Osteoblast (primary cell): Measurements from ENCODE around the gene AQP4. TPM values are rescaled to one million over a fixed set of nuclear protein-coding genes. Genes with fewer than 3 reads are reported as not detected.

ENCODE experiments used
- DNase-seq: peaks from one replicate; pipeline ENCODE4 v3.0.0; 2011; ENCODE audit warnings: low spot score, mixed read lengths; ENCODE audit not compliant: insufficient read length; ENCODE audit errors: missing footprints
- H2AFZ ChIP-seq: 2 replicates; pipeline ENCODE4 v1.6.0; 2011; ENCODE audit warnings: mild to moderate bottlenecking, low read length
- H3K27ac ChIP-seq: 2 replicates; pipeline ENCODE4 v1.5.1; 2011; ENCODE audit warnings: mild to moderate bottlenecking, low read depth, low read length, moderate library complexity
- H3K27me3 ChIP-seq: 2 replicates; pipeline ENCODE4 v1.6.0; 2012; ENCODE audit warnings: mild to moderate bottlenecking, control low read depth, inconsistent platforms, low read length, moderate library complexity; ENCODE audit not compliant: insufficient read depth
- H3K36me3 ChIP-seq: 2 replicates; pipeline ENCODE4 v1.5.1; 2011; ENCODE audit warnings: mild to moderate bottlenecking, low read length, control low read depth, moderate library complexity; ENCODE audit not compliant: insufficient read depth
- H3K4me1 ChIP-seq: 2 replicates; pipeline ENCODE4 v1.5.1; 2011; ENCODE audit warnings: mild to moderate bottlenecking, low read length, control low read depth, moderate library complexity; ENCODE audit not compliant: insufficient read depth
- H3K4me2 ChIP-seq: 2 replicates; pipeline ENCODE4 v1.6.0; 2011; ENCODE audit warnings: mild to moderate bottlenecking, low read length; ENCODE audit not compliant: insufficient read depth
- H3K4me3 ChIP-seq: fragments of 200-600 bp; sonication (generic); 3 replicates; pipeline ENCODE4 v1.5.1; 2012; ENCODE audit warnings: mild to moderate bottlenecking, low read length, inconsistent platforms; ENCODE audit not compliant: insufficient read depth
- H3K79me2 ChIP-seq: 2 replicates; pipeline ENCODE4 v1.6.0; 2012; ENCODE audit warnings: mild to moderate bottlenecking, low read length, control low read depth, inconsistent platforms; ENCODE audit not compliant: insufficient read depth
- H3K9me3 ChIP-seq: 2 replicates; pipeline ENCODE4 v1.5.1; 2011; ENCODE audit warnings: low read depth, low read length, control low read depth
- H4K20me1 ChIP-seq: 2 replicates; pipeline ENCODE4 v1.6.0; 2012; ENCODE audit warnings: mild to moderate bottlenecking, low read length, control low read depth; ENCODE audit not compliant: insufficient read depth
- total RNA-seq: library from RNA; depleted of rRNA; stranded (reverse); fragments of >200 nt; gene quantifications from 2 replicates; pipeline ENCODE4 v1.2.3, GENCODE V29; 2012
- TF ChIP-seq, protein P1 (sequence below): IDR thresholded peaks from 2 replicates; pipeline ENCODE4 v1.5.1; 2011; ENCODE audit warnings: mild to moderate bottlenecking, low read depth, low read length, moderate library complexity; ENCODE audit errors: extremely low read depth

The AQP4 gene
- total RNA-seq, 1 donor = not detected

- no peak for DNase-seq
- TF ChIP-seq, protein P1, sequence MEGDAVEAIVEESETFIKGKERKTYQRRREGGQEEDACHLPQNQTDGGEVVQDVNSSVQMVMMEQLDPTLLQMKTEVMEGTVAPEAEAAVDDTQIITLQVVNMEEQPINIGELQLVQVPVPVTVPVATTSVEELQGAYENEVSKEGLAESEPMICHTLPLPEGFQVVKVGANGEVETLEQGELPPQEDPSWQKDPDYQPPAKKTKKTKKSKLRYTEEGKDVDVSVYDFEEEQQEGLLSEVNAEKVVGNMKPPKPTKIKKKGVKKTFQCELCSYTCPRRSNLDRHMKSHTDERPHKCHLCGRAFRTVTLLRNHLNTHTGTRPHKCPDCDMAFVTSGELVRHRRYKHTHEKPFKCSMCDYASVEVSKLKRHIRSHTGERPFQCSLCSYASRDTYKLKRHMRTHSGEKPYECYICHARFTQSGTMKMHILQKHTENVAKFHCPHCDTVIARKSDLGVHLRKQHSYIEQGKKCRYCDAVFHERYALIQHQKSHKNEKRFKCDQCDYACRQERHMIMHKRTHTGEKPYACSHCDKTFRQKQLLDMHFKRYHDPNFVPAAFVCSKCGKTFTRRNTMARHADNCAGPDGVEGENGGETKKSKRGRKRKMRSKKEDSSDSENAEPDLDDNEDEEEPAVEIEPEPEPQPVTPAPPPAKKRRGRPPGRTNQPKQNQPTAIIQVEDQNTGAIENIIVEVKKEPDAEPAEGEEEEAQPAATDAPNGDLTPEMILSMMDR = no peak
- Histone ChIP-seq H3K4me2 (no peak overlapping the region), H4K20me1 (no peaks in the 10 kb centered on the region), H3K4me3 (no peak overlapping the region), H3K36me3 (no peaks in the 10 kb centered on the region), H3K27ac (no peak overlapping the region), H3K27me3 (no peaks in the 10 kb centered on the region), H3K4me1 (no peaks in the 10 kb centered on the region), H2AFZ (no peak overlapping the region), H3K9me3 (no peaks in the 10 kb centered on the region), H3K79me2 (no peaks in the 10 kb centered on the region)
Measured at GRCh38 chr18:26818461-26818860, 47.0 kb downstream of the AQP4 start.

DNA sequence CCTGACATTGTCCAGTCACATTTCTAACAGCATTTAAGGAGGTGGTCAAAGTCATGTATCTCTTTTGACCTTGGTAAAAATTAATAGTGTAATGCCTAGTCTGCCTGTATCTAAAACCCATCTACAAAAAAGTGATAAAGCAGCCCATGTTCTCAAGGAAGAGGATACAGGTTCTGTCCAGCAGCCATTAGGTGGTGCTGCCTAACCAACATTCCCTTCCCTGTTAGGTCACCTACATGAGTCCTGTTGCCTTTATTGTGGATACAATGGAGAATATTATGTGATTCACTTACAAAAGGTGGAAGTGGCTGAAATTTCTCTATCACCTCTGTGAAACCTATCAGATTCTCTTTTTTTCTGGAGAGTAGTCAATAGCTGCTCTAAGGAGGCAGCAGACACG, 52.5 kb downstream of the AQP4 start:
- no peaks in the 10 kb centered on the region for H3K79me2 ChIP-seq
- no peaks in the 10 kb centered on the region for H3K4me1 ChIP-seq
- DNase-seq = no peak
- H3K9me3 ChIP-seq = no peaks in the 10 kb centered on the region
- TF ChIP-seq, protein P1 = no peak
- no peak overlapping the region for H3K4me3 ChIP-seq
- H4K20me1 ChIP-seq = no peaks in the 10 kb centered on the region
- H3K4me2 ChIP-seq = no peak overlapping the region
- no peaks in the 10 kb centered on the region for H3K27me3 ChIP-seq
- H3K36me3 ChIP-seq = no peaks in the 10 kb centered on the region
- no peak overlapping the region for H2AFZ ChIP-seq
- no peak overlapping the region for H3K27ac ChIP-seq

DNA sequence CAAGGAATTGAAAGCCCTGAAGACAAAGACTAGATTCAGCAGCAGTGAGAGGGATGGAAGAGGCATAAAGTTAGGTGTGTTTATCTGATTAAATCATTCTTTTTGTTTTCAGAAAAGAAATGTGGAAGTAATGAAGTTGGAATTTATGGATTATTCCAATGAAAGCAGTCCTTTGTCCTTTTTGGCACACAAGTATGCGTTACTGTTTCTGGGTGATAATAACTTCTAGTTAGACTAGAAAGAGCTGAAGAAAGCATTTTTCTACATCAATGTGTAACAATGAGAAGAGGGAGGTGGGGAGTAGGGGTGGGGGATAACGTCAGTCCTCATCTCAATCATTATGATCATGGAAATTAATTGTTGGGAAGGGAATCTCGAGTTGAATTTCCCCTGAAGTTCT, 53.0 kb downstream of the AQP4 start:
- no peaks in the 10 kb centered on the region for H3K36me3 ChIP-seq
- H3K4me2 ChIP-seq = no peak overlapping the region
- no peaks in the 10 kb centered on the region for H3K9me3 ChIP-seq
- TF ChIP-seq, protein P1 = no peak
- no peaks in the 10 kb centered on the region for H3K4me1 ChIP-seq
- H3K79me2 ChIP-seq = no peaks in the 10 kb centered on the region
- no peaks in the 10 kb centered on the region for H3K27me3 ChIP-seq
- H3K4me3 ChIP-seq = no peak overlapping the region
- DNase-seq = no peak
- H3K27ac ChIP-seq = no peak overlapping the region
- no peak overlapping the region for H2AFZ ChIP-seq
- no peaks in the 10 kb centered on the region for H4K20me1 ChIP-seq

- TF ChIP-seq, protein P1 = no peak
- no peak overlapping the region for H3K4me2 ChIP-seq
- H4K20me1 ChIP-seq = no peaks in the 10 kb centered on the region
- no peak overlapping the region for H3K4me3 ChIP-seq
- H3K27ac ChIP-seq = no peak overlapping the region
- no peaks in the 10 kb centered on the region for H3K79me2 ChIP-seq
- no peaks in the 10 kb centered on the region for H3K4me1 ChIP-seq
- H3K9me3 ChIP-seq = no peaks in the 10 kb centered on the region
- no peaks in the 10 kb centered on the region for H3K27me3 ChIP-seq
- H2AFZ ChIP-seq = no peak overlapping the region
- no peaks in the 10 kb centered on the region for H3K36me3 ChIP-seq
- DNase-seq = no peak
Measured at GRCh38 chr18:26809346-26809745, 56.2 kb downstream of the AQP4 start.
